Small intestine (tissue), 7 donors: ENCODE results near the gene EPB41L2. TPM values are rescaled to one million over a fixed set of nuclear protein-coding genes. Genes with fewer than 3 reads are reported as not detected.

Source experiments
- DNase-seq, 2 donors: peaks; one replicate each; pipeline versions ENCODE4 v3.0.0 to v3.0.0-alpha.2; 2013
- FAIRE-seq: peaks from 2 replicates; lab custom pipeline; 2012; peaks lifted over from hg19 to GRCh38; lab: Jason Lieb, UNC
- H3K27ac ChIP-seq, 3 donors: one replicate each; pipeline ENCODE4 v1.5.1; 2013; ENCODE audit warnings: low read length in 2 of 3, mild to moderate bottlenecking in 2 of 3, control low read depth in 1 of 3, inconsistent platforms in 1 of 3, low read depth in 1 of 3, moderate library complexity in 1 of 3
- H3K27me3 ChIP-seq, 3 donors: one replicate each; pipeline ENCODE4 v1.6.1; 2013; ENCODE audit warnings: low read length in 3 of 3, inconsistent platforms in 1 of 3; ENCODE audit not compliant: control insufficient read depth in 3 of 3, insufficient read depth in 3 of 3
- H3K36me3 ChIP-seq, 3 donors: one replicate each; pipeline ENCODE4 v1.6.1; 2013; ENCODE audit warnings: low read length in 3 of 3, inconsistent platforms in 1 of 3, low read depth in 1 of 3, mild to moderate bottlenecking in 1 of 3, moderate library complexity in 1 of 3; ENCODE audit not compliant: control insufficient read depth in 3 of 3, insufficient read depth in 2 of 3
- H3K4me1 ChIP-seq, 3 donors: one replicate each; pipeline ENCODE4 v1.6.1; 2013; ENCODE audit warnings: low read length in 2 of 3, inconsistent platforms in 1 of 3, low read depth in 1 of 3, mild to moderate bottlenecking in 1 of 3, moderate library complexity in 1 of 3; ENCODE audit not compliant: control insufficient read depth in 3 of 3, insufficient read depth in 2 of 3
- H3K4me3 ChIP-seq, 3 donors: one replicate each; pipeline ENCODE4 v1.5.1; 2013; ENCODE audit warnings: low read length in 3 of 3, control low read depth in 1 of 3, inconsistent platforms in 1 of 3, low read depth in 1 of 3, mild to moderate bottlenecking in 1 of 3, moderate library complexity in 1 of 3
- H3K9me3 ChIP-seq, 2 donors: one replicate each; pipeline ENCODE4 v1.6.1; 2013; ENCODE audit warnings: low read depth in 1 of 2, low read length in 1 of 2; ENCODE audit not compliant: control insufficient read depth in 2 of 2, insufficient read depth in 1 of 2
- WGBS, 3 donors: extraction: QIAGEN DNeasy Blood & Tissue Kit; methylation state at CpG; one replicate each; pipeline ENCODE4 v1.1.7; 2013; 5-methylcytosine and 5-hydroxymethylcytosine counted together
- polyA plus RNA-seq, 4 donors: library from polyadenylated mRNA; stranded (reverse) in 3 of 4; unstranded in 1 of 4; fragments of 200-250 nt in 3 of 4; fragments of 120-200 nt in 1 of 4; gene quantifications; one replicate each; pipeline versions ENCODE4 v1.2.1 to v1.2.3, GENCODE V29; 2013
- donor health status: healthy with polysubstance abuse.
- donor health status: control.
- donor health status: control.
- donor health status: Bipolar disorder and iron deficiency.
- donor health status: healthy.

EPB41L2 gene
- polyA plus RNA-seq, 4 donors: 14.8 to 63.0 (median 31.1) TPM

- 90 to 95% (median 92%) methylated on average over 11 of the region's 11 CpGs for WGBS, 3 donors
- DNase-seq (no peak), FAIRE-seq (no peak)
- H3K27me3 ChIP-seq: no peaks in the 10 kb centered on the region
- peaks cover 0 to 14% (median 0%) of the 10 kb centered on the region in 3 donors for H3K4me1 ChIP-seq
- no peaks in the 10 kb centered on the region for H3K9me3 ChIP-seq
- peak overlapping the region in 1 of 3 donors; percentile 44 for H3K27ac ChIP-seq
- peaks cover 2 to 4% (median 2%) of the 10 kb centered on the region in 3 donors for H3K36me3 ChIP-seq
- H3K4me3 ChIP-seq: no peak overlapping the region
These were observed 203.7 kb downstream of the EPB41L2 start for GRCh38 chr6:130859161-130859867.

- Histone ChIP-seq H3K27ac (peak overlapping the region in 1 of 3 donors; percentile 44), H3K36me3 (peaks cover under 1 to 2% (median 2%) of the 10 kb centered on the region in 3 donors), H3K27me3 (no peaks in the 10 kb centered on the region), H3K9me3 (no peaks in the 10 kb centered on the region), H3K4me3 (no peak overlapping the region), H3K4me1 (peaks cover 0 to 16% (median 0%) of the 10 kb centered on the region in 3 donors)
- DNase-seq (peak; percentile 16 to 79), FAIRE-seq (no peak)
- WGBS, 3 donors: 47 to 56% (median 50%) methylated on average over 2 of the region's 2 CpGs
These were observed 204.4 kb downstream of the EPB41L2 start for GRCh38 chr6:130858498-130859160.

- Histone ChIP-seq H3K27me3 (no peaks in the 10 kb centered on the region), H3K36me3 (peaks cover 0 to 2% (median 2%) of the 10 kb centered on the region in 3 donors), H3K4me3 (no peak overlapping the region), H3K9me3 (no peaks in the 10 kb centered on the region), H3K27ac (peak overlapping the region in 1 of 3 donors; percentile 34), H3K4me1 (peaks cover 0 to 22% (median 0%) of the 10 kb centered on the region in 3 donors)
- FAIRE-seq (no peak), DNase-seq (no peak)
- 87 to 97% (median 96%) methylated on average over 4 of the region's 4 CpGs for WGBS, 3 donors
These were observed 205.0 kb downstream of the EPB41L2 start for GRCh38 chr6:130858054-130858453.

GRCh38 chr6:130853555-130854183 lies 209.4 kb downstream of the EPB41L2 start:
- FAIRE-seq: no peak

GRCh38 chr6:130852844-130853554 lies 210.0 kb downstream of the EPB41L2 start:
- Histone ChIP-seq H3K27me3 (no peaks in the 10 kb centered on the region), H3K4me3 (no peak overlapping the region), H3K4me1 (peaks cover 0 to 12% (median 0%) of the 10 kb centered on the region in 3 donors), H3K27ac (no peak overlapping the region), H3K36me3 (peaks cover 0 to 1% (median 0%) of the 10 kb centered on the region in 3 donors), H3K9me3 (no peaks in the 10 kb centered on the region)
- FAIRE-seq (no peak), DNase-seq (no peak)
- 67 to 74% (median 70%) methylated on average over 7 of the region's 7 CpGs for WGBS, 3 donors

More at GRCh38 chr6:130853555-130854183, 209.4 kb downstream of the EPB41L2 start:
- WGBS, 3 donors: 51 to 63% (median 61%) methylated on average over 5 of the region's 5 CpGs
- Histone ChIP-seq H3K27ac (no peak overlapping the region), H3K36me3 (peaks cover 0 to 2% (median 0%) of the 10 kb centered on the region in 3 donors), H3K9me3 (no peaks in the 10 kb centered on the region), H3K27me3 (no peaks in the 10 kb centered on the region), H3K4me1 (peaks cover 0 to 18% (median 0%) of the 10 kb centered on the region in 3 donors), H3K4me3 (no peak overlapping the region)
- DNase-seq: peak in 1 of 2 donors; percentile 46

- H3K36me3 ChIP-seq: no peaks in the 10 kb centered on the region
- FAIRE-seq: no peak
- no peak for DNase-seq
- H3K27ac ChIP-seq: no peak overlapping the region
- peaks cover 0 to 9% (median 0%) of the 10 kb centered on the region in 3 donors for H3K4me1 ChIP-seq
- no peaks in the 10 kb centered on the region for H3K27me3 ChIP-seq
- WGBS, 3 donors: 77 to 84% (median 78%) methylated on average over 1 of the region's 1 CpG
- no peaks in the 10 kb centered on the region for H3K9me3 ChIP-seq
- H3K4me3 ChIP-seq: no peak overlapping the region
These were observed 212.0 kb downstream of the EPB41L2 start for GRCh38 chr6:130851026-130851425.

- FAIRE-seq (no peak), DNase-seq (no peak)
- 80 to 90% (median 83%) methylated on average over 1 of the region's 1 CpG for whole genome bisulfite sequencing, 3 donors
These were observed 213.5 kb downstream of the EPB41L2 start for GRCh38 chr6:130849594-130849993.

GRCh38 chr6:130848945-130849344 lies 214.1 kb downstream of the EPB41L2 start:
- Histone ChIP-seq H3K9me3 (no peaks in the 10 kb centered on the region), H3K4me3 (no peak overlapping the region), H3K36me3 (no peaks in the 10 kb centered on the region), H3K4me1 (peaks cover 0 to 9% (median 0%) of the 10 kb centered on the region in 3 donors), H3K27me3 (no peaks in the 10 kb centered on the region), H3K27ac (no peak overlapping the region)
- 81 to 90% (median 88%) methylated on average over 2 of the region's 2 CpGs for WGBS, 3 donors
- FAIRE-seq (no peak), DNase-seq (peak in 1 of 2 donors; percentile 31)

More at GRCh38 chr6:130849594-130849993, 213.5 kb downstream of the EPB41L2 start:
- Histone ChIP-seq H3K27ac (no peak overlapping the region), H3K4me1 (peaks cover 0 to 9% (median 0%) of the 10 kb centered on the region in 3 donors), H3K4me3 (no peak overlapping the region), H3K9me3 (no peaks in the 10 kb centered on the region), H3K36me3 (no peaks in the 10 kb centered on the region), H3K27me3 (no peaks in the 10 kb centered on the region)
